SK-N-SH (cell line): ENCODE measurements around the gene RGS9. TPM values are rescaled to one million over a fixed set of nuclear protein-coding genes. Genes with fewer than 3 reads are reported as not detected.

Experiments used
- CTCF ChIA-PET: fragments of 300-600, 350-600 bp; formaldehyde crosslinking; extraction: SDS; loops from one replicate; lab custom pipeline; 2021; lab: Yijun Ruan, JAX
- POLR2A ChIA-PET: fragments of 350-600 bp; sonication (Branson Sonifier 250); formaldehyde crosslinking; extraction: SDS; loops from one replicate; lab custom pipeline; 2020; ENCODE audit warnings: antibody characterized with exemption, inconsistent platforms; lab: Yijun Ruan, JAX
- DNase-seq: peaks from one replicate; pipeline ENCODE4 v3.0.0; 2012
- H2AFZ ChIP-seq: fragments of 200-600 bp; sonication (generic); 2 replicates; pipeline ENCODE4 v1.8.1; 2016; ENCODE audit warnings: antibody characterized with exemption, mild to moderate bottlenecking, low read depth
- H3F3A ChIP-seq: fragments of 200-600 bp; sonication (generic); replicated peaks from 2 replicates; pipeline ENCODE3; 2016; ENCODE audit warnings: antibody characterized with exemption, mild to moderate bottlenecking; ENCODE audit not compliant: insufficient read depth
- H3K27ac ChIP-seq, 2 experiments: fragments of 200-500 bp in 1 of 2; fragments of 200-600 bp in 1 of 2; sonication (Bioruptor generic) in 1 of 2; sonication (generic), shearing (Covaris generic) in 1 of 2; 2 replicates each; pipeline versions ENCODE4 v1.5.1 to v1.6.1; 2014 to 2016; ENCODE audit warnings: low read depth in 2 of 2, inconsistent platforms in 1 of 2, low read length in 1 of 2, mild to moderate bottlenecking in 1 of 2, mixed read lengths in 1 of 2
- H3K27me3 ChIP-seq: fragments of 200-600 bp; sonication (generic), shearing (Covaris generic); 2 replicates; pipeline ENCODE4 v1.6.1; 2016; ENCODE audit warnings: mixed run types; ENCODE audit not compliant: insufficient read depth
- H3K36me3 ChIP-seq, 2 experiments: fragments of 200-500 bp in 1 of 2; fragments of 200-600 bp in 1 of 2; sonication (Bioruptor generic) in 1 of 2; sonication (generic) in 1 of 2; replicated peaks in 1 of 2; 2 replicates each; pipeline versions ENCODE3 to v1.5.1; 2014 to 2016; ENCODE audit warnings: low read length in 1 of 2, mild to moderate bottlenecking in 1 of 2; ENCODE audit not compliant: insufficient read depth in 2 of 2, control insufficient read depth in 1 of 2
- H3K4me1 ChIP-seq, 2 experiments: fragments of 200-500 bp in 1 of 2; fragments of 200-600 bp in 1 of 2; sonication (Bioruptor generic) in 1 of 2; sonication (generic), shearing (Covaris generic) in 1 of 2; 2 replicates each; pipeline versions ENCODE4 v1.5.1 to v1.6.1; 2014 to 2016; ENCODE audit warnings: low read depth in 1 of 2, low read length in 1 of 2, mixed run types in 1 of 2; ENCODE audit not compliant: insufficient read depth in 2 of 2, control insufficient read depth in 1 of 2
- H3K4me2 ChIP-seq: fragments of 200-600 bp; sonication (generic), shearing (Covaris generic); 2 replicates; pipeline ENCODE4 v1.6.1; 2017; ENCODE audit warnings: mixed run types
- H3K4me3 ChIP-seq, 2 experiments: fragments of 200-500 bp in 1 of 2; fragments of 200-600 bp in 1 of 2; sonication (Bioruptor generic) in 1 of 2; sonication (generic), shearing (Covaris generic) in 1 of 2; 2 replicates each; pipeline versions ENCODE4 v1.5.1 to v1.8.1; 2014 to 2016; ENCODE audit warnings: low read depth in 2 of 2, inconsistent platforms in 1 of 2, low read length in 1 of 2, mild to moderate bottlenecking in 1 of 2, mixed read lengths in 1 of 2, moderate library complexity in 1 of 2
- H3K79me2 ChIP-seq: fragments of 200-600 bp; sonication (generic); 2 replicates; pipeline ENCODE4 v1.8.1; 2017; ENCODE audit warnings: mild to moderate bottlenecking; ENCODE audit not compliant: insufficient read depth
- H3K9ac ChIP-seq: fragments of 200-600 bp; sonication (generic); 2 replicates; pipeline ENCODE4 v1.6.1; 2017; ENCODE audit warnings: mixed run types
- H3K9me2 ChIP-seq: fragments of 200-600 bp; sonication (generic); 2 replicates; pipeline ENCODE4 v1.6.1; 2017; ENCODE audit warnings: mixed run types
- H3K9me3 ChIP-seq: fragments of 200-600 bp; sonication (generic); 2 replicates; pipeline ENCODE4 v1.6.1; 2017; ENCODE audit warnings: mixed run types, mild to moderate bottlenecking, moderate library complexity
- H4K20me1 ChIP-seq: fragments of 200-600 bp; sonication (generic); 2 replicates; pipeline ENCODE4 v1.6.1; 2017; ENCODE audit warnings: mild to moderate bottlenecking, mixed run types; ENCODE audit not compliant: insufficient read depth
- CHD2 ChIP-seq: fragments of 150-350 bp; IDR thresholded peaks from 2 replicates; pipeline ENCODE4 v1.6.1; 2018; ENCODE audit warnings: low read length; ENCODE audit not compliant: partially characterized antibody
- CTCF ChIP-seq: fragments of 200-600 bp; sonication (generic); IDR thresholded peaks from 2 replicates; pipeline ENCODE4 v1.6.1; 2017; ENCODE audit warnings: antibody characterized with exemption, mild to moderate bottlenecking, moderate library complexity
- ELF1 ChIP-seq: IDR thresholded peaks from 2 replicates; pipeline ENCODE4 v1.4.0; 2012
- FOSL2 ChIP-seq: IDR thresholded peaks from 2 replicates; pipeline ENCODE4 v1.4.0; 2012; ENCODE audit warnings: low read depth, mild to moderate bottlenecking, moderate library complexity, borderline replicate concordance
- FOXM1 ChIP-seq: IDR thresholded peaks from 2 replicates; pipeline ENCODE4 v1.4.0; 2012; ENCODE audit warnings: low read depth, mild to moderate bottlenecking
- IRF3 ChIP-seq: fragments of 150-350 bp; IDR thresholded peaks from 2 replicates; pipeline ENCODE4 v1.6.1; 2016; ENCODE audit warnings: mild to moderate bottlenecking, low read depth, low read length
- JUND ChIP-seq: IDR thresholded peaks from 2 replicates; pipeline ENCODE4 v1.4.0; 2012
- NFIC ChIP-seq: IDR thresholded peaks from 2 replicates; pipeline ENCODE4 v1.4.0; 2012; ENCODE audit warnings: borderline replicate concordance
- RAD21 ChIP-seq: IDR thresholded peaks from 2 replicates; pipeline ENCODE4 v1.6.1; 2012; ENCODE audit warnings: mild to moderate bottlenecking, low read length
- RCOR1 ChIP-seq: fragments of 150-350 bp; IDR thresholded peaks from 2 replicates; pipeline ENCODE4 v1.6.1; 2017; ENCODE audit warnings: antibody characterized with exemption, low read length
- RFX5 ChIP-seq: IDR thresholded peaks from 2 replicates; pipeline ENCODE4 v1.6.1; 2012; ENCODE audit warnings: mild to moderate bottlenecking, improper control_type of control experiment, low read length
- SIN3A ChIP-seq: IDR thresholded peaks from 2 replicates; pipeline ENCODE4 v1.6.1; 2012; ENCODE audit warnings: low read depth, mild to moderate bottlenecking, low read length, moderate library complexity, borderline replicate concordance
- TAF1 ChIP-seq: IDR thresholded peaks from 2 replicates; pipeline ENCODE4 v1.6.1; 2012; ENCODE audit warnings: low read depth, mild to moderate bottlenecking, low read length, moderate library complexity, borderline replicate concordance
- TEAD4 ChIP-seq: IDR thresholded peaks from 2 replicates; pipeline ENCODE4 v1.4.0; 2012; ENCODE audit warnings: mild to moderate bottlenecking, borderline replicate concordance; ENCODE audit not compliant: insufficient read depth
- YY1 ChIP-seq: IDR thresholded peaks from 2 replicates; pipeline ENCODE4 v1.4.0; 2012; ENCODE audit warnings: low read depth, mild to moderate bottlenecking
- WGBS: methylation state at CpG from one replicate; pipeline ENCODE4 v1.1.6; 2017; ENCODE audit warnings: low lambda C conversion rate; 5-methylcytosine and 5-hydroxymethylcytosine counted together
- polyA plus RNA-seq, 3 experiments: library from polyadenylated mRNA; depleted of rRNA; stranded (reverse); fragments of >200 nt; gene quantifications; 2 replicates each; pipeline ENCODE4 v1.2.3, GENCODE V29; 2012
- TF ChIP-seq, protein P1 (sequence below): IDR thresholded peaks from 2 replicates; pipeline ENCODE4 v1.4.0; 2012; ENCODE audit warnings: low read depth, borderline replicate concordance
- TF ChIP-seq, protein P2 (sequence below): IDR thresholded peaks from 2 replicates; pipeline ENCODE4 v1.4.0; 2012; ENCODE audit warnings: low read depth, borderline replicate concordance
- TF ChIP-seq, protein P3 (sequence below): IDR thresholded peaks from 2 replicates; pipeline ENCODE4; 2012
- TF ChIP-seq, protein P4 (sequence below): IDR thresholded peaks from 2 replicates; pipeline ENCODE4 v1.4.0; 2012; ENCODE audit warnings: low read depth

RGS9 gene
- polyA plus RNA-seq, 1 of the 3 experiments (the other 2 are of a cell fraction): 1.4 TPM

GRCh38 chr17:65228287-65228686, 91.1 kb downstream of the RGS9 start:
- Histone ChIP-seq H3F3A (peaks cover 25% of the 10 kb centered on the region), H3K27ac (peak overlapping the region; percentile 47 to 91; a peak in 3 of 4 replicates), H3K4me1 (peaks cover 10 to 29% of the 10 kb centered on the region in 2 experiments; a peak in 3 of 4 replicates), H3K27me3 (no peaks in the 10 kb centered on the region), H2AFZ (peak overlapping the region; percentile 4; the same call in 1 of the 2 replicates), H3K36me3 (no peaks in the 10 kb centered on the region), H3K4me3 (peak overlapping the region in 1 of 2 experiments; percentile 10; a peak in 1 of 4 replicates), H3K9ac (no peak overlapping the region), H4K20me1 (no peaks in the 10 kb centered on the region), H3K9me3 (no peaks in the 10 kb centered on the region), H3K9me2 (no peaks in the 10 kb centered on the region), H3K79me2 (no peaks in the 10 kb centered on the region), H3K4me2 (peak overlapping the region; percentile 66)
- ChIA-PET POLR2A (no interaction called here), CTCF (interaction anchor here (1.0 to 6.2 kb wide), 6 partner anchors 55 to 963 kb away, joined by 3 to 148 read pairs (median 4); partner anchors contain the start of gene RGS9)
- no peak for DNase-seq
- 79% methylated on average over 9 of the region's 10 CpGs for WGBS
- TF ChIP-seq TAF1: no peak
- TF ChIP-seq FOXM1: no peak
- TF ChIP-seq, protein P1, sequence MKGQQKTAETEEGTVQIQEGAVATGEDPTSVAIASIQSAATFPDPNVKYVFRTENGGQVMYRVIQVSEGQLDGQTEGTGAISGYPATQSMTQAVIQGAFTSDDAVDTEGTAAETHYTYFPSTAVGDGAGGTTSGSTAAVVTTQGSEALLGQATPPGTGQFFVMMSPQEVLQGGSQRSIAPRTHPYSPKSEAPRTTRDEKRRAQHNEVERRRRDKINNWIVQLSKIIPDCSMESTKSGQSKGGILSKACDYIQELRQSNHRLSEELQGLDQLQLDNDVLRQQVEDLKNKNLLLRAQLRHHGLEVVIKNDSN: no peak
- TF ChIP-seq SIN3A: no peak
- TF ChIP-seq, protein P2, sequence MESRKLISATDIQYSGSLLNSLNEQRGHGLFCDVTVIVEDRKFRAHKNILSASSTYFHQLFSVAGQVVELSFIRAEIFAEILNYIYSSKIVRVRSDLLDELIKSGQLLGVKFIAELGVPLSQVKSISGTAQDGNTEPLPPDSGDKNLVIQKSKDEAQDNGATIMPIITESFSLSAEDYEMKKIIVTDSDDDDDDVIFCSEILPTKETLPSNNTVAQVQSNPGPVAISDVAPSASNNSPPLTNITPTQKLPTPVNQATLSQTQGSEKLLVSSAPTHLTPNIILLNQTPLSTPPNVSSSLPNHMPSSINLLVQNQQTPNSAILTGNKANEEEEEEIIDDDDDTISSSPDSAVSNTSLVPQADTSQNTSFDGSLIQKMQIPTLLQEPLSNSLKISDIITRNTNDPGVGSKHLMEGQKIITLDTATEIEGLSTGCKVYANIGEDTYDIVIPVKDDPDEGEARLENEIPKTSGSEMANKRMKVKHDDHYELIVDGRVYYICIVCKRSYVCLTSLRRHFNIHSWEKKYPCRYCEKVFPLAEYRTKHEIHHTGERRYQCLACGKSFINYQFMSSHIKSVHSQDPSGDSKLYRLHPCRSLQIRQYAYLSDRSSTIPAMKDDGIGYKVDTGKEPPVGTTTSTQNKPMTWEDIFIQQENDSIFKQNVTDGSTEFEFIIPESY: no peak
- TF ChIP-seq IRF3: no peak
- TF ChIP-seq NFIC: no peak
- no peak for TF ChIP-seq CHD2
- no peak for TF ChIP-seq RFX5
- TF ChIP-seq YY1: no peak
- TF ChIP-seq ELF1: no peak
- no peak for TF ChIP-seq JUND

DNA sequence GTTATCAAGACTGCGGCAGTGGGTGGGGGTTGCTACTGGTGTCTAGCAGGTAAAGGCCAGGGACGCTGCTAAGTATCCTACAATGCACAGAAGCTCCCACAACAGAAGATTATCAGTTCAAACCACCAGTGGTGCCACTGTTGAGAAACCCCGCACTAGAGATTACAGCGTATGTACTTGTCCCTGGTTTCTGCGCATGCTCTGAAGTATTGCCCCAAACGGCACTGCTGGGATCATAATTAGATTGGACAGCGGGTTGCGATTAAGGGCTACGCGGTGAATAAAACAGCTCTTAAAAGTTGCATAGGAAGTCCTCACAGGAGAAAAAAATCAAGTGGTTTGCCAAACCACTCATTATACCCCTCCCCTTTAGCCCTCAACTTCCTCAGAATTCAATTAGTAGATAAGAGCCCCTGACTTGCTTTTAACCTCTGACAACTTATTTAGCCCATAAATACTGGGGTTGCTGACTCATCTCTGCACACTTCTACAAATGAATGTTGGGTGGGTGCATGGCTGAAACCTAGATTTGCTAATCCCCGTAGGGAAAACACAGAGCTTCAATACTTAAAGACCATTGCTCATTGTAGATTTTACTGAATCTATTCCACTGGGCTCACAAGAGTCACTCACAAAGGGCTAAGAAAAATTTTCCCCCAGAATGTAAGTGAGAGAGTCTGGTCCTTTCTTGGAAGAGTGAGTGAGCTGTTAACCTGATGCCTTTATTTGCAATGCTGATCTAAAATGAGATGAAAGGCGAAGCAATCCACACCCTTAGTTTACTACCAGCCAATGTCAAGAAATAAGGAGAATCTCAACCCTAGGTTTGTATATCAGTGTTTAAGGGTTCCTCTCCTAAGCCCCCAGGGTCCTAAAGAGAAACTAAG, 91.8 kb downstream of the RGS9 start:
- ChIA-PET CTCF (interaction anchor here (1.0 to 6.2 kb wide), 10 partner anchors 8 to 962 kb away, joined by 3 to 148 read pairs (median 6); partner anchors contain the start of gene RGS9), POLR2A (no interaction called here)
- Histone ChIP-seq H4K20me1 (no peaks in the 10 kb centered on the region), H3K4me1 (peaks cover 10 to 29% of the 10 kb centered on the region in 2 experiments; a peak in 3 of 4 replicates), H3K9ac (no peak overlapping the region), H3K4me2 (peak overlapping the region; percentile 66), H3K9me3 (no peaks in the 10 kb centered on the region), H3F3A (peaks cover 25% of the 10 kb centered on the region), H3K4me3 (peak overlapping the region in 1 of 2 experiments; percentile 10; a peak in 1 of 4 replicates), H2AFZ (peak overlapping the region; percentile 4; the same call in 1 of the 2 replicates), H3K27me3 (no peaks in the 10 kb centered on the region), H3K9me2 (no peaks in the 10 kb centered on the region), H3K79me2 (no peaks in the 10 kb centered on the region), H3K36me3 (no peaks in the 10 kb centered on the region), H3K27ac (peak overlapping the region; percentile 47 to 91; a peak in 3 of 4 replicates)
- 19% methylated on average over 12 of the region's 12 CpGs for WGBS
- DNase-seq: peak; percentile 90
- peak; percentile 60; the same call in 1 of the 2 replicates for TF ChIP-seq RFX5
- TF ChIP-seq RAD21: peak; percentile 6; the same call in 1 of the 2 replicates
- TF ChIP-seq RCOR1: peak; percentile 89
- peak; percentile 98 for TF ChIP-seq TEAD4
- TF ChIP-seq, protein P3, sequence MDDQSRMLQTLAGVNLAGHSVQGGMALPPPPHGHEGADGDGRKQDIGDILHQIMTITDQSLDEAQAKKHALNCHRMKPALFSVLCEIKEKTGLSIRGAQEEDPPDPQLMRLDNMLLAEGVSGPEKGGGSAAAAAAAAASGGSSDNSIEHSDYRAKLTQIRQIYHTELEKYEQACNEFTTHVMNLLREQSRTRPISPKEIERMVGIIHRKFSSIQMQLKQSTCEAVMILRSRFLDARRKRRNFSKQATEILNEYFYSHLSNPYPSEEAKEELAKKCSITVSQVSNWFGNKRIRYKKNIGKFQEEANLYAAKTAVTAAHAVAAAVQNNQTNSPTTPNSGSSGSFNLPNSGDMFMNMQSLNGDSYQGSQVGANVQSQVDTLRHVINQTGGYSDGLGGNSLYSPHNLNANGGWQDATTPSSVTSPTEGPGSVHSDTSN: peak; percentile 97
- TF ChIP-seq CTCF: no peak
- TF ChIP-seq FOSL2: peak; percentile 87; the same call in 1 of the 2 replicates
- TF ChIP-seq, protein P4, sequence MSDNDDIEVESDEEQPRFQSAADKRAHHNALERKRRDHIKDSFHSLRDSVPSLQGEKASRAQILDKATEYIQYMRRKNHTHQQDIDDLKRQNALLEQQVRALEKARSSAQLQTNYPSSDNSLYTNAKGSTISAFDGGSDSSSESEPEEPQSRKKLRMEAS: peak; percentile 32; the same call in 1 of the 2 replicates
- TF ChIP-seq JUND: no peak; the same call in 1 of the 2 replicates
- TF ChIP-seq NFIC: peak; percentile 98
